MCF 10A (cell line): ENCODE measurements around the gene TMEM185B. TPM values are rescaled to one million over a fixed set of nuclear protein-coding genes. Genes with fewer than 3 reads are reported as not detected.

ENCODE experiments used
- BruUV-seq: library from RNA; stranded (reverse); fragments of 400-500 nt; replicated peaks from 2 replicates; lab custom pipeline; 2021; lab: Mats Ljungman, UMichigan
- CTCF ChIA-PET: fragments of 300-600 bp; sonication (Branson Sonifier 250); formaldehyde crosslinking; extraction: SDS; loops from one replicate; lab custom pipeline; 2021; ENCODE audit warnings: antibody characterized with exemption, inconsistent platforms; lab: Yijun Ruan, JAX
- POLR2A ChIA-PET: fragments of 300-600, 350-650 bp; sonication (Branson Sonifier 250); formaldehyde crosslinking; extraction: SDS; loops from one replicate; lab custom pipeline; 2020; ENCODE audit warnings: antibody characterized with exemption, inconsistent platforms; lab: Yijun Ruan, JAX
- DNase-seq: peaks from one replicate; pipeline ENCODE4 v3.0.0-alpha.2; 2018; ENCODE audit not compliant: unreplicated experiment
- H3K27ac Mint-ChIP-seq: one replicate; pipeline ENCODE4 v1.8.0; 2022; ENCODE audit warnings: mild to moderate bottlenecking, low read depth, mixed read lengths; ENCODE audit not compliant: unreplicated experiment
- H3K27me3 Mint-ChIP-seq: one replicate; pipeline ENCODE4 v1.8.0; 2022; ENCODE audit warnings: mixed read lengths; ENCODE audit not compliant: insufficient read depth, unreplicated experiment
- H3K36me3 Mint-ChIP-seq: one replicate; pipeline ENCODE4 v1.8.0; 2022; ENCODE audit warnings: mild to moderate bottlenecking, moderate library complexity, mixed read lengths; ENCODE audit not compliant: insufficient read depth, unreplicated experiment
- H3K4me1 Mint-ChIP-seq: one replicate; pipeline ENCODE4 v1.8.0; 2022; ENCODE audit warnings: mixed read lengths; ENCODE audit not compliant: insufficient read depth, unreplicated experiment
- H3K4me3 Mint-ChIP-seq: one replicate; pipeline ENCODE4 v1.8.0; 2022; ENCODE audit warnings: mild to moderate bottlenecking, moderate library complexity, mixed read lengths; ENCODE audit not compliant: unreplicated experiment
- H3K9me3 Mint-ChIP-seq: one replicate; pipeline ENCODE4 v1.8.0; 2022; ENCODE audit warnings: mixed read lengths; ENCODE audit not compliant: unreplicated experiment
- intact Hi-C: fragments of 100-400 bp; cut with micrococcal nuclease; formaldehyde crosslinking; loops from 2 replicates; pipeline ENCODE4 v1.14.1; 2022
- total RNA-seq: library from RNA; stranded (reverse); gene quantifications from 2 replicates; pipeline ENCODE4 v1.2.3, GENCODE V29; 2022
- TF ChIP-seq, protein P1 (sequence below): fragments of 200-600 bp; IDR thresholded peaks from one replicate; pipeline ENCODE4 v1.8.0; 2022; ENCODE audit warnings: antibody characterized with exemption, mild to moderate bottlenecking; ENCODE audit not compliant: unreplicated experiment

TMEM185B gene
- total RNA-seq, 1 experiment from 2014 or later = 40.9 TPM

DNA sequence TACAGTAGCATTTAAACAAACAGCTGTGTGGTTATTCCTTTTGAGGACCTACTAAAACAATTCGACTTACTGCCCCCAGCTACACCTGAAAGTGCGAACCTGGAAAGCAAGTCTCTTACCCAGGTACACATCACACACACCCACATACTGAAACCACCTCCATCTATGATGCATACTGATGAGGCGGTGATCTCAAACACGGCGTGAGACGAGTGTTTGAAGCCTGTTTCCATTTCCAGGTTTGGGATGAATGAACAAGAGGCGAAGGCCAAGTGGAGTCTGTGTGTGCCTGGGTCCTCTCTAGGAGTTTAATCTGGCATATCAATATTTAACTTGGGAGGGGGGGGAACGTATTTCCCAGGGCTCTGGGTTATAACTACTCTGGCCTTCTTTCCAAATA lies 1.6 kb downstream of the TMEM185B start:
- Mint-ChIP-seq H3K4me1 (peaks cover 16% of the 10 kb centered on the region), H3K4me3 (peak overlapping the region; percentile 72), H3K27ac (peak overlapping the region; percentile 81), H3K36me3 (peaks cover 22% of the 10 kb centered on the region), H3K9me3 (no peaks in the 10 kb centered on the region), H3K27me3 (no peaks in the 10 kb centered on the region)
- ChIA-PET CTCF (interaction anchor here (0.9 to 2.2 kb wide), 2 partner anchors 45 to 91 kb away, joined by 3 to 5 read pairs; no protein-coding TSS in a partner anchor), POLR2A (interaction anchor here (1.1 kb wide), 1 partner anchor 41 kb away, joined by 4 read pairs; no protein-coding TSS in a partner anchor)
- intact Hi-C loops = no loop called here
- TF ChIP-seq, protein P1, sequence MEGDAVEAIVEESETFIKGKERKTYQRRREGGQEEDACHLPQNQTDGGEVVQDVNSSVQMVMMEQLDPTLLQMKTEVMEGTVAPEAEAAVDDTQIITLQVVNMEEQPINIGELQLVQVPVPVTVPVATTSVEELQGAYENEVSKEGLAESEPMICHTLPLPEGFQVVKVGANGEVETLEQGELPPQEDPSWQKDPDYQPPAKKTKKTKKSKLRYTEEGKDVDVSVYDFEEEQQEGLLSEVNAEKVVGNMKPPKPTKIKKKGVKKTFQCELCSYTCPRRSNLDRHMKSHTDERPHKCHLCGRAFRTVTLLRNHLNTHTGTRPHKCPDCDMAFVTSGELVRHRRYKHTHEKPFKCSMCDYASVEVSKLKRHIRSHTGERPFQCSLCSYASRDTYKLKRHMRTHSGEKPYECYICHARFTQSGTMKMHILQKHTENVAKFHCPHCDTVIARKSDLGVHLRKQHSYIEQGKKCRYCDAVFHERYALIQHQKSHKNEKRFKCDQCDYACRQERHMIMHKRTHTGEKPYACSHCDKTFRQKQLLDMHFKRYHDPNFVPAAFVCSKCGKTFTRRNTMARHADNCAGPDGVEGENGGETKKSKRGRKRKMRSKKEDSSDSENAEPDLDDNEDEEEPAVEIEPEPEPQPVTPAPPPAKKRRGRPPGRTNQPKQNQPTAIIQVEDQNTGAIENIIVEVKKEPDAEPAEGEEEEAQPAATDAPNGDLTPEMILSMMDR = no peak
- no TSS peak for BruUV-seq
- DNase-seq = no peak

DNA sequence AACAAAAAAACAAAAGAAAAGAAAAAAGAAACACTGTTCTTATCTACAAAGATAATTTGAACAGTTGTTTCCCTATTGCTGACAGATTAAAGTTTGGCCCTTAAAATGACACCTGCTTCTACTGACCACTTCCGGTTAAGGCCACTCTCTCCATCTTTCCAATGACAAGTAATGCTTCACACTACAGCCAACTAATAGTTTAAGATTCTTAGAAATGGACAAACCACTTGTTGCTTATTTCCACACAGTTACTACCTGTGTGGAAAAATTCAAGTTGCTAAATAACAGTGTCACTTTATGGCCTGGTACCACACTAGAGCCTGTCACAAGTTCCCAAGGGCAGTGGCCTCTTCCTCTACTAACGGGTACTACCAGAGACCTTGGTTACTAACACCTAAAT lies 2.4 kb downstream of the TMEM185B start:
- Mint-ChIP-seq H3K4me3 (peak overlapping the region; percentile 72), H3K36me3 (peaks cover 23% of the 10 kb centered on the region), H3K27ac (no peak overlapping the region), H3K9me3 (no peaks in the 10 kb centered on the region), H3K4me1 (peaks cover 16% of the 10 kb centered on the region), H3K27me3 (no peaks in the 10 kb centered on the region)
- ChIA-PET POLR2A (interaction anchor here (1.1 to 1.4 kb wide), 2 partner anchors 9 to 42 kb away, joined by 4 read pairs; no protein-coding TSS in a partner anchor), CTCF (interaction anchor here (0.7 to 2.2 kb wide), 2 partner anchors 44 to 62 kb away, joined by 3 to 5 read pairs; no protein-coding TSS in a partner anchor)
- TF ChIP-seq, protein P1 = no peak
- DNase-seq = no peak
- no TSS peak for BruUV-seq
- intact Hi-C loops = no loop called here

DNA sequence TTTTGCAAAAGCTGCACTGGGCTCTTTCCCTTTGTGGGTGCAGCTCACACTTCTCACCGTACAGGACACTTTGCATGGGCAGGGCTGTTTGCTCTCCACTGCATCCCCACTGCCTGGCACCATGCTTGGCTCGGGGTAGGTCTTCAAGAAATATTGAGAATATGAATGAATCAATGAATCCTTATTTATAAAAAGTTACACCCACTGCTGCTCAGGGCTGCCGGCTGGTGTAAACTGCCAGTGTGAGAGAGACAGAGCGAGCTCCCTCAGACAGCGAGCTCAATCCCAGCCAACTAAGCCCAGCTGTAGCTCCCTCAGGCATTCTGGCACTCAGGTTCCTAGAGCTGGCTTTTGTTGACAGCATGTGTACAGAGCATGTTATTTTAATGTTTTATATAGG lies 3.4 kb downstream of the TMEM185B start:
- BruUV-seq = no TSS peak
- POLR2A ChIA-PET = interaction anchor here (1.0 to 1.4 kb wide), 2 partner anchors 8 to 33 kb away, joined by 3 to 4 read pairs; partner anchors contain the start of gene RALB
- Mint-ChIP-seq H3K9me3 (no peaks in the 10 kb centered on the region), H3K36me3 (peaks cover 26% of the 10 kb centered on the region), H3K4me3 (no peak overlapping the region), H3K4me1 (peaks cover 16% of the 10 kb centered on the region), H3K27me3 (no peaks in the 10 kb centered on the region), H3K27ac (no peak overlapping the region)
- DNase-seq = no peak
- TF ChIP-seq, protein P1 = no peak
- intact Hi-C loops = no loop called here
- CTCF ChIA-PET = interaction anchor here (0.7 to 2.2 kb wide), 3 partner anchors 43 to 607 kb away, joined by 3 to 6 read pairs (median 5); no protein-coding TSS in a partner anchor

DNA sequence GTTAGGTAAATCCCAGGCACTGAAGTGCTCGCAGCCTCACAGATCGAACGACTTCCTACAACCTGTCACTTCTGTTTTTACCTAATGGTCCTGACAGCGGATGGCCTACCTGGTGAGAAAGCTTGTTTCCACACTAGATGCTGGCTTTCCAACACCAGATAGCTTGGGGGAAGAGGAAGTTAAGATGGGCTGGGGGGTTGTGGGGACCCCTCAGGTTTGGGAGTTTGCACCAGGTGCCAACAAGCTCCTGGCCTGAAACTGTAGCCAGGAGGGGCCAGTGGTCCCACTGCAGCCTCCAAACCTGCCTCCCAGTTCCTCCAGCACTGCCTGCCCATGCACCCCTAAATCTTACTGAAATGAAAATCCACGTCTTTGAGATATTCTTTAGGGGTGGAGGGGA lies 3.9 kb downstream of the TMEM185B start:
- Mint-ChIP-seq H3K27ac (no peak overlapping the region), H3K4me1 (peaks cover 16% of the 10 kb centered on the region), H3K27me3 (no peaks in the 10 kb centered on the region), H3K36me3 (peaks cover 26% of the 10 kb centered on the region), H3K9me3 (no peaks in the 10 kb centered on the region), H3K4me3 (no peak overlapping the region)
- no TSS peak for BruUV-seq
- POLR2A ChIA-PET = interaction anchor here (1.0 to 1.4 kb wide), 2 partner anchors 8 to 33 kb away, joined by 3 to 4 read pairs; partner anchors contain the start of gene RALB
- no peak for DNase-seq
- intact Hi-C loops = no loop called here
- TF ChIP-seq, protein P1 = no peak
- CTCF ChIA-PET = interaction anchor here (0.5 to 1.6 kb wide), 3 partner anchors 12 to 456 kb away, joined by 3 to 6 read pairs (median 4); no protein-coding TSS in a partner anchor
